ENCODE results near the gene CXCL3.

Gene CXCL3

GRCh38 chr4:74056114-74056857 is 17.8 kb upstream of the CXCL3 start:
- DNase-seq (ENCODE audit: insufficient read length, low spot score) (no peak), FAIRE-seq (no peak)
- no peak for TF ChIP-seq CTCF (IDR thresholded peaks at IDR 0.05; ENCODE audit: insufficient read depth, missing control alignments)

GRCh38 chr4:74055498-74055897 is 17.0 kb upstream of the CXCL3 start:
- no peak for DNase-seq (ENCODE audit: insufficient read length, low spot score)
- no peak for FAIRE-seq

GRCh38 chr4:74055096-74055495 is 16.6 kb upstream of the CXCL3 start:
- no peak for TF ChIP-seq CTCF (IDR thresholded peaks at IDR 0.05; ENCODE audit: insufficient read depth, missing control alignments)
- peak; percentile 35 for FAIRE-seq

More at GRCh38 chr4:74055498-74055897, 17.0 kb upstream of the CXCL3 start:
- TF ChIP-seq CTCF (IDR thresholded peaks at IDR 0.05; ENCODE audit: insufficient read depth, missing control alignments): no peak

GRCh38 chr4:74054483-74055047 is 16.1 kb upstream of the CXCL3 start:
- DNase-seq (ENCODE audit: insufficient read length, low spot score) (no peak), FAIRE-seq (no peak)
- TF ChIP-seq CTCF (IDR thresholded peaks at IDR 0.05; ENCODE audit: insufficient read depth, missing control alignments): no peak

More at GRCh38 chr4:74055096-74055495, 16.6 kb upstream of the CXCL3 start:
- no peak for DNase-seq (ENCODE audit: insufficient read length, low spot score)

GRCh38 chr4:74047152-74047551 is 8.7 kb upstream of the CXCL3 start:
- TF ChIP-seq CTCF (IDR thresholded peaks at IDR 0.05; ENCODE audit: insufficient read depth, missing control alignments): no peak
- FAIRE-seq (no peak), DNase-seq (ENCODE audit: insufficient read length, low spot score) (no peak)

- no peak for FAIRE-seq
- TF ChIP-seq CTCF (IDR thresholded peaks at IDR 0.05; ENCODE audit: insufficient read depth, missing control alignments): no peak
- no peak for DNase-seq (ENCODE audit: insufficient read length, low spot score)
Measured at GRCh38 chr4:74045772-74046171, 7.3 kb upstream of the CXCL3 start.

- TF ChIP-seq CTCF (IDR thresholded peaks at IDR 0.05; ENCODE audit: insufficient read depth, missing control alignments): no peak
- no peak for FAIRE-seq
Measured at GRCh38 chr4:74045247-74045646, 6.8 kb upstream of the CXCL3 start.

More at GRCh38 chr4:74045247-74045646, 6.8 kb upstream of the CXCL3 start:
- DNase-seq (ENCODE audit: insufficient read length, low spot score): no peak

All from D721Med (cell line).